Mucosa of rectum (tissue), 2 donors: ENCODE results near the gene PLPPR1.

ENCODE experiments used
- H3K27ac ChIP-seq, 2 donors: one replicate each; pipeline ENCODE4 v1.7.0; 2013; ENCODE audit warnings: inconsistent platforms in 2 of 2, low read depth in 2 of 2, low read length in 2 of 2
- H3K27me3 ChIP-seq, 2 donors: one replicate each; pipeline ENCODE4 v1.7.0; 2013; ENCODE audit warnings: low read length in 2 of 2; ENCODE audit not compliant: control insufficient read depth in 2 of 2, insufficient read depth in 2 of 2
- H3K36me3 ChIP-seq, 2 donors: one replicate each; pipeline ENCODE4 v1.7.0; 2013; ENCODE audit warnings: low read length in 2 of 2; ENCODE audit not compliant: control insufficient read depth in 2 of 2, insufficient read depth in 2 of 2
- H3K4me1 ChIP-seq, 2 donors: one replicate each; pipeline ENCODE4 v1.7.0; 2013; ENCODE audit warnings: low read length in 2 of 2, mild to moderate bottlenecking in 1 of 2; ENCODE audit not compliant: control insufficient read depth in 2 of 2, insufficient read depth in 2 of 2
- H3K4me3 ChIP-seq, 2 donors: one replicate each; pipeline ENCODE4 v1.7.0; 2013; ENCODE audit warnings: low read length in 2 of 2
- H3K9ac ChIP-seq, 2 donors: one replicate each; pipeline ENCODE4 v1.7.0; 2013; ENCODE audit warnings: low read length in 2 of 2, low read depth in 1 of 2, mild to moderate bottlenecking in 1 of 2
- H3K9me3 ChIP-seq, 2 donors: one replicate each; pipeline ENCODE4 v1.7.0; 2013; ENCODE audit warnings: low read length in 2 of 2; ENCODE audit not compliant: control insufficient read depth in 2 of 2
- donor health status: healthy.
- donor health status: Normal muscosa, but diverticular disease.

The PLPPR1 gene

GRCh38 chr9:101353683-101354082 is 325.2 kb downstream of the PLPPR1 start:
- H3K27ac ChIP-seq, result no peak overlapping the region
- no peaks in the 10 kb centered on the region for H3K36me3 ChIP-seq
- peaks cover 7 to 17% of the 10 kb centered on the region in 2 donors for H3K4me1 ChIP-seq
- H3K9me3 ChIP-seq, result no peaks in the 10 kb centered on the region
- H3K4me3 ChIP-seq, result no peak overlapping the region
- H3K27me3 ChIP-seq, result no peaks in the 10 kb centered on the region
- no peak overlapping the region for H3K9ac ChIP-seq

- H3K4me1 ChIP-seq, result peaks cover 7 to 17% of the 10 kb centered on the region in 2 donors
- no peaks in the 10 kb centered on the region for H3K9me3 ChIP-seq
- H3K27ac ChIP-seq, result peak overlapping the region; percentile 75 to 77
- no peaks in the 10 kb centered on the region for H3K27me3 ChIP-seq
- no peaks in the 10 kb centered on the region for H3K36me3 ChIP-seq
- no peak overlapping the region for H3K9ac ChIP-seq
- H3K4me3 ChIP-seq, result no peak overlapping the region
Observed at GRCh38 chr9:101354143-101354764, 325.7 kb downstream of the PLPPR1 start.

- Histone ChIP-seq H3K9ac (no peak overlapping the region), H3K36me3 (no peaks in the 10 kb centered on the region), H3K4me3 (peak overlapping the region in 1 of 2 donors; percentile 2), H3K27me3 (no peaks in the 10 kb centered on the region), H3K9me3 (no peaks in the 10 kb centered on the region), H3K4me1 (peaks cover 7 to 17% of the 10 kb centered on the region in 2 donors), H3K27ac (peak overlapping the region; percentile 75 to 77)
Observed at GRCh38 chr9:101354765-101355708, 326.5 kb downstream of the PLPPR1 start.

- H3K36me3 ChIP-seq, result no peaks in the 10 kb centered on the region
- no peak overlapping the region for H3K4me3 ChIP-seq
- H3K9ac ChIP-seq, result no peak overlapping the region
- H3K4me1 ChIP-seq, result peaks cover 7 to 17% of the 10 kb centered on the region in 2 donors
- H3K9me3 ChIP-seq, result no peaks in the 10 kb centered on the region
- no peaks in the 10 kb centered on the region for H3K27me3 ChIP-seq
- H3K27ac ChIP-seq, result no peak overlapping the region
Observed at GRCh38 chr9:101356619-101357018, 328.1 kb downstream of the PLPPR1 start.

- no peaks in the 10 kb centered on the region for H3K36me3 ChIP-seq
- no peak overlapping the region for H3K9ac ChIP-seq
- H3K27me3 ChIP-seq, result no peaks in the 10 kb centered on the region
- H3K27ac ChIP-seq, result no peak overlapping the region
- H3K4me3 ChIP-seq, result no peak overlapping the region
- H3K4me1 ChIP-seq, result peaks cover 5 to 12% of the 10 kb centered on the region in 2 donors
- H3K9me3 ChIP-seq, result no peaks in the 10 kb centered on the region
Observed at GRCh38 chr9:101359679-101360078, 331.2 kb downstream of the PLPPR1 start.

GRCh38 chr9:101360647-101361046 is 332.1 kb downstream of the PLPPR1 start:
- Histone ChIP-seq H3K4me1 (peaks cover 0 to 3% of the 10 kb centered on the region in 2 donors), H3K27me3 (no peaks in the 10 kb centered on the region), H3K9me3 (no peaks in the 10 kb centered on the region), H3K9ac (no peak overlapping the region), H3K27ac (no peak overlapping the region), H3K36me3 (no peaks in the 10 kb centered on the region), H3K4me3 (no peak overlapping the region)

- Histone ChIP-seq H3K36me3 (no peaks in the 10 kb centered on the region), H3K27ac (no peak overlapping the region), H3K9me3 (no peaks in the 10 kb centered on the region), H3K9ac (no peak overlapping the region), H3K27me3 (no peaks in the 10 kb centered on the region), H3K4me3 (no peak overlapping the region), H3K4me1 (no peaks in the 10 kb centered on the region)
Observed at GRCh38 chr9:101362450-101362849, 333.9 kb downstream of the PLPPR1 start.

GRCh38 chr9:101365181-101365580 is 336.7 kb downstream of the PLPPR1 start:
- H3K27me3 ChIP-seq, result no peaks in the 10 kb centered on the region
- no peak overlapping the region for H3K9ac ChIP-seq
- no peaks in the 10 kb centered on the region for H3K36me3 ChIP-seq
- H3K4me1 ChIP-seq, result no peaks in the 10 kb centered on the region
- no peak overlapping the region for H3K27ac ChIP-seq
- H3K4me3 ChIP-seq, result no peak overlapping the region
- no peaks in the 10 kb centered on the region for H3K9me3 ChIP-seq

- Histone ChIP-seq H3K4me3 (no peak overlapping the region), H3K4me1 (no peaks in the 10 kb centered on the region), H3K27me3 (no peaks in the 10 kb centered on the region), H3K27ac (no peak overlapping the region), H3K36me3 (no peaks in the 10 kb centered on the region), H3K9me3 (no peaks in the 10 kb centered on the region), H3K9ac (no peak overlapping the region)
Observed at GRCh38 chr9:101366038-101366756, 337.7 kb downstream of the PLPPR1 start.

- no peaks in the 10 kb centered on the region for H3K9me3 ChIP-seq
- H3K27me3 ChIP-seq, result no peaks in the 10 kb centered on the region
- H3K36me3 ChIP-seq, result no peaks in the 10 kb centered on the region
- no peak overlapping the region for H3K9ac ChIP-seq
- no peak overlapping the region for H3K4me3 ChIP-seq
- H3K27ac ChIP-seq, result no peak overlapping the region
- H3K4me1 ChIP-seq, result no peaks in the 10 kb centered on the region
Observed at GRCh38 chr9:101367323-101367722, 338.8 kb downstream of the PLPPR1 start.
